IMR-90 (cell line): ENCODE measurements around the gene DNAH9. TPM values are rescaled to one million over a fixed set of nuclear protein-coding genes. Genes with fewer than 3 reads are reported as not detected.

ENCODE experiments used
- ATAC-seq: fragments of 200-7000 bp; cut with Tn5 transposase; 2 replicates; pipeline ENCODE4 v1.9.1; 2020; ENCODE audit warnings: low read depth, mild to moderate bottlenecking, moderate library complexity
- BruUV-seq: library from RNA; stranded (reverse); fragments of 400-500 nt; replicated peaks from 2 replicates; lab custom pipeline; 2021; lab: Mats Ljungman, UMichigan
- CTCF ChIA-PET: fragments of 300-600 bp; formaldehyde crosslinking; extraction: SDS; loops from one replicate; lab custom pipeline; 2021; ENCODE audit warnings: antibody characterized with exemption; lab: Yijun Ruan, JAX
- POLR2A ChIA-PET: fragments of 300-600 bp; sonication (Branson Sonifier 250); formaldehyde crosslinking; loops from one replicate; lab custom pipeline; 2022; ENCODE audit warnings: antibody characterized with exemption; ENCODE audit not compliant: unreplicated experiment; lab: Charles Lee
- DNase-seq: peaks from one replicate; pipeline ENCODE4 v3.0.0; 2013
- H2AFZ ChIP-seq: replicated peaks from 2 replicates; pipeline ENCODE3; 2013; ENCODE audit warnings: low read length, mild to moderate bottlenecking; ENCODE audit not compliant: poor library complexity
- H2AK5ac ChIP-seq: 2 replicates; pipeline ENCODE4 v1.6.1; 2013; ENCODE audit warnings: low read depth, low read length, inconsistent platforms
- H2AK9ac ChIP-seq: replicated peaks from 2 replicates; pipeline ENCODE3; 2013; ENCODE audit warnings: mild to moderate bottlenecking, low read depth, low read length, moderate library complexity; ENCODE audit not compliant: poor library complexity
- H2BK120ac ChIP-seq: 2 replicates; pipeline ENCODE4 v1.6.1; 2013; ENCODE audit warnings: low read depth, low read length, inconsistent platforms
- H2BK15ac ChIP-seq: 3 replicates; pipeline ENCODE4 v1.6.1; 2013; ENCODE audit warnings: low read depth, low read length, inconsistent platforms
- H2BK20ac ChIP-seq: 2 replicates; pipeline ENCODE4 v1.6.1; 2013; ENCODE audit warnings: low read depth, mild to moderate bottlenecking, inconsistent platforms, low read length, moderate library complexity
- H2BK5ac ChIP-seq: 2 replicates; pipeline ENCODE4 v1.6.1; 2013; ENCODE audit warnings: mild to moderate bottlenecking, low read depth, low read length, inconsistent platforms; ENCODE audit not compliant: poor library complexity, severe bottlenecking
- H3K14ac ChIP-seq: replicated peaks from 2 replicates; pipeline ENCODE4 v1.6.1; 2013; ENCODE audit warnings: low read depth, low read length, inconsistent platforms
- H3K18ac ChIP-seq: 2 replicates; pipeline ENCODE4 v1.6.1; 2013; ENCODE audit warnings: low read depth, low read length, control low read depth
- H3K23ac ChIP-seq: 2 replicates; pipeline ENCODE4 v1.6.1; 2013; ENCODE audit warnings: low read depth, low read length, inconsistent platforms
- H3K27ac ChIP-seq: 2 replicates; pipeline ENCODE4 v1.5.1; 2013; ENCODE audit warnings: mild to moderate bottlenecking, control low read depth, low read length; ENCODE audit not compliant: insufficient read depth
- H3K27me3 ChIP-seq: 2 replicates; pipeline ENCODE4 v1.6.1; 2013; ENCODE audit warnings: low read length; ENCODE audit not compliant: control insufficient read depth, insufficient read depth
- H3K36me3 ChIP-seq: 2 replicates; pipeline ENCODE4 v1.6.1; 2013; ENCODE audit warnings: low read length, mixed read lengths; ENCODE audit not compliant: control insufficient read depth, insufficient read depth
- H3K4ac ChIP-seq: 2 replicates; pipeline ENCODE4 v1.6.1; 2013; ENCODE audit warnings: low read depth, low read length, inconsistent platforms
- H3K4me1 ChIP-seq: 2 replicates; pipeline ENCODE4 v1.6.1; 2013; ENCODE audit warnings: low read length, mixed read lengths; ENCODE audit not compliant: control insufficient read depth, insufficient read depth
- H3K4me2 ChIP-seq: 2 replicates; pipeline ENCODE4 v1.6.1; 2013; ENCODE audit warnings: low read depth, mild to moderate bottlenecking, control low read depth, low read length, moderate library complexity
- H3K4me3 ChIP-seq: 2 replicates; pipeline ENCODE4 v1.5.1; 2013; ENCODE audit warnings: low read depth, mild to moderate bottlenecking, control low read depth, low read length, moderate library complexity; ENCODE audit not compliant: insufficient read depth
- H3K56ac ChIP-seq: 2 replicates; pipeline ENCODE4 v1.6.1; 2013; ENCODE audit warnings: low read length, inconsistent platforms; ENCODE audit not compliant: insufficient read depth; ENCODE audit errors: extremely low read depth
- H3K79me1 ChIP-seq, 2 experiments: 2 replicates each; pipeline ENCODE4 v1.6.1; 2013; ENCODE audit warnings: low read length in 2 of 2, inconsistent platforms in 1 of 2, low read depth in 1 of 2
- H3K9ac ChIP-seq: 2 replicates; pipeline ENCODE4 v1.6.1; 2013; ENCODE audit warnings: low read depth, low read length, control low read depth
- H3K9me1 ChIP-seq: 2 replicates; pipeline ENCODE4 v1.6.1; 2013; ENCODE audit warnings: low read length, inconsistent platforms; ENCODE audit not compliant: insufficient read depth
- H3K9me3 ChIP-seq: 2 replicates; pipeline ENCODE4 v1.6.1; 2013; ENCODE audit warnings: low read length; ENCODE audit not compliant: control insufficient read depth, insufficient read depth
- H4K20me1 ChIP-seq: 2 replicates; pipeline ENCODE4 v1.6.1; 2013; ENCODE audit warnings: low read length, inconsistent platforms; ENCODE audit not compliant: insufficient read depth
- H4K5ac ChIP-seq: 2 replicates; pipeline ENCODE4 v1.6.1; 2013; ENCODE audit warnings: mild to moderate bottlenecking, low read depth, low read length, control low read depth
- H4K8ac ChIP-seq, 2 experiments: 2 replicates each; pipeline ENCODE4 v1.6.1; 2013; ENCODE audit warnings: low read depth in 2 of 2, low read length in 2 of 2, control low read depth in 1 of 2, inconsistent platforms in 1 of 2
- H4K91ac ChIP-seq: 2 replicates; pipeline ENCODE4 v1.6.1; 2013; ENCODE audit warnings: low read depth, low read length, inconsistent platforms; ENCODE audit not compliant: insufficient read depth
- CEBPB ChIP-seq: IDR thresholded peaks from 2 replicates; pipeline ENCODE4 v1.6.1; 2012; ENCODE audit warnings: low read depth, low read length, improper control_type of control experiment
- ELK1 ChIP-seq: fragments of 150-350 bp; IDR thresholded peaks from 2 replicates; pipeline ENCODE4 v1.6.1; 2016; ENCODE audit warnings: low read depth, mild to moderate bottlenecking, low read length, moderate library complexity, borderline replicate concordance
- MAZ ChIP-seq: IDR thresholded peaks from 2 replicates; pipeline ENCODE4 v1.6.1; 2012; ENCODE audit warnings: low read depth, mild to moderate bottlenecking, low read length, improper control_type of control experiment, moderate library complexity, borderline replicate concordance
- SMC3 ChIP-seq: fragments of 150-350 bp; IDR thresholded peaks from 2 replicates; pipeline ENCODE4 v1.6.1; 2016; ENCODE audit warnings: low read depth, mild to moderate bottlenecking, antibody characterized with exemption, low read length, moderate library complexity
- WGBS, 2 experiments: methylation state at CpG; one replicate each; pipeline versions ENCODE4 v1.1.5 to v1.1.7; 2013; ENCODE audit warnings: missing lambda C conversion rate in 2 of 2; ENCODE audit not compliant: insufficient read length in 1 of 2; ENCODE audit errors: extremely low coverage in 2 of 2; 5-methylcytosine and 5-hydroxymethylcytosine counted together
- dilution Hi-C: fragments of 300-500 bp; cut with HindIII; formaldehyde crosslinking; loops from one replicate; pipeline ENCODE4 v1.14.3; 2018; ENCODE audit warnings: low sequenced_read_pairs; ENCODE audit not compliant: unreplicated experiment
- in situ Hi-C: fragments of 300-500 bp; cut with MboI; formaldehyde crosslinking; loops from 3 replicates; pipeline ENCODE4 v1.14.3; 2019; ENCODE audit warnings: low sequenced_read_pairs, inconsistent platforms, mixed read lengths
- intact Hi-C: fragments of 100-400 bp; cut with micrococcal nuclease; formaldehyde crosslinking; loops from 2 replicates; pipeline ENCODE4 v1.10.0; 2022
- polyA plus RNA-seq, 3 experiments: library from polyadenylated mRNA; depleted of rRNA; stranded (reverse); fragments of >200 nt; gene quantifications; 2 replicates each; pipeline ENCODE4 v1.2.3, GENCODE V29; 2012; ENCODE audit warnings: low replicate concordance in 1 of 3
- total RNA-seq: library from RNA; depleted of rRNA; stranded (reverse); fragments of >200 nt; gene quantifications from 2 replicates; pipeline ENCODE4 v1.2.3, GENCODE V29; 2012

The DNAH9 gene
- total and polyA plus RNA-seq, 2 of the 4 experiments (the other 2 are of a cell fraction): not detected

GRCh38 chr17:11557727-11558452, 40.4 kb upstream of the DNAH9 start:
- dilution Hi-C loops: no loop called here
- no peak overlapping the region for H3K4me3 ChIP-seq
- H2BK5ac ChIP-seq: no peak overlapping the region
- H4K20me1 ChIP-seq: no peaks in the 10 kb centered on the region
- H3K27me3 ChIP-seq: no peaks in the 10 kb centered on the region
- POLR2A ChIA-PET: no interaction called here
- BruUV-seq: no TSS peak
- TF ChIP-seq ELK1 (no peak), CEBPB (no peak), SMC3 (no peak), MAZ (no peak)
- no peaks in the 10 kb centered on the region for H3K9me1 ChIP-seq
- no peak overlapping the region for H2AK9ac ChIP-seq
- H2AFZ ChIP-seq: no peak overlapping the region
- no peaks in the 10 kb centered on the region for H3K4me1 ChIP-seq
- H3K4ac ChIP-seq: no peak overlapping the region
- peaks cover 66% of the 10 kb centered on the region for H3K9me3 ChIP-seq
- no peak overlapping the region for H4K5ac ChIP-seq
- H3K14ac ChIP-seq: no peak overlapping the region
- no peak overlapping the region for H3K56ac ChIP-seq
- H3K79me1 ChIP-seq: no peaks in the 10 kb centered on the region
- 65% methylated on average over 17 of the region's 46 CpGs; no CpG with 5 or more reads in 1 of the 2 experiments for WGBS, 2 experiments
- H3K23ac ChIP-seq: no peak overlapping the region
- in situ Hi-C loops: no loop called here
- H4K8ac ChIP-seq: no peak overlapping the region
- H3K9ac ChIP-seq: no peak overlapping the region
- H2BK20ac ChIP-seq: no peak overlapping the region
- DNase-seq: no peak
- intact Hi-C loops: no loop called here
- no peak overlapping the region for H3K18ac ChIP-seq
- H4K91ac ChIP-seq: no peak overlapping the region
- H2BK120ac ChIP-seq: no peak overlapping the region
- ATAC-seq: no peak
- no peaks in the 10 kb centered on the region for H3K36me3 ChIP-seq
- H2AK5ac ChIP-seq: no peak overlapping the region
- no peak overlapping the region for H2BK15ac ChIP-seq
- CTCF ChIA-PET: no interaction called here
- no peak overlapping the region for H3K4me2 ChIP-seq
- H3K27ac ChIP-seq: no peak overlapping the region
